ENCODE results near the gene BLOC1S1. TPM values are rescaled to one million over a fixed set of nuclear protein-coding genes. Genes with fewer than 3 reads are reported as not detected.

BLOC1S1 gene
- total RNA-seq, 4 donors from 2014 or later: 158 to 494 (median 381) TPM

DNA sequence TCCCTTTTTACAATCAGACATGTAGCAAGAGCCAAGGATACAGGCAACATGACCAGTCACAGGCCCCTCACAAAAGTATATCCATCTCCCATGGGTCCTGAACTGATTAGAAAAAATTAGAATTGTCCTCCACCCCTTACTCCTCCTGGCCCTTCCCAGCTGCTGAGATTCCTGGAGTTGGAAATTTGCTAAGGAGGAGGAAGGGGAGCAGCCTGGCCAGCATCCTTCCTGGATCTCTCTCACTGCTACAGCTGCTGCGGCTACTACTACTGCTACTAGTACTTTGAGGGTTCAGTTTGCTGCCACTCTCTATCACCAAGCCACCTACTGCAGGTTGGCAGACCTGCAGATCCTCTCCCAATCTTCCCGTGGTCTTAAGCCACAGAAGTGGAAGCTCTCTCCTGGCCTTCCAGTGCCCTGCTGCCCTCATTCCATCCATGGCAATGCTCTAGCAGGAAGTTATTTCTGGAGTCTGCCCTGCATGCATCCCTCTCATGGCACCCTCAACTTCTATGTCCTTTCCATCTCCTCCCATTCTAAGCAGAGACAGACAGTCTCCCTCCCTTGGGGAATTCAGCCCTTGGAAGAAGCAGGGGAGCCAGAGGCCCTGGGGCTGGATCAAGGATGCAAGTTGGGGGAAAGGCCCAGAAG, 9.2 kb upstream of the BLOC1S1 start:
- intact Hi-C loops (cut with DNase I; ENCODE audit: low total_unique reads) (no loop called here), in situ Hi-C loops (cut with MboI; ENCODE audit: low pct_ligation_motif_present in 1 of 4, low pct_unique_long_range_greater_than_20kb in 1 of 4, low sequenced_read_pairs in 3 of 4) (no loop called here)
- peak overlapping the region in 3 of 4 donors; percentile 45 to 64 (median 57) for H3K4me3 ChIP-seq
- H3K4me1 ChIP-seq: peaks cover 7 to 34% (median 25%) of the 10 kb centered on the region in 4 donors
- H3K27ac ChIP-seq: peak overlapping the region; percentile 64 to 88 (median 83)
- 60 to 71% methylated on average over 1 to 2 of the region's 2 CpGs for WGBS, 2 donors (ENCODE audit: low coverage in 1 of 2)
- TF ChIP-seq POLR2A (IDR thresholded peaks at IDR 0.05) (no peak), POLR2AphosphoS5 (IDR thresholded peaks at IDR 0.05) (no peak)
- DNase-seq: no peak
- peaks cover 27% of the 10 kb centered on the region for H3K27me3 ChIP-seq
- H3K36me3 ChIP-seq: no peaks in the 10 kb centered on the region
- H3K9me3 ChIP-seq: no peaks in the 10 kb centered on the region

DNA sequence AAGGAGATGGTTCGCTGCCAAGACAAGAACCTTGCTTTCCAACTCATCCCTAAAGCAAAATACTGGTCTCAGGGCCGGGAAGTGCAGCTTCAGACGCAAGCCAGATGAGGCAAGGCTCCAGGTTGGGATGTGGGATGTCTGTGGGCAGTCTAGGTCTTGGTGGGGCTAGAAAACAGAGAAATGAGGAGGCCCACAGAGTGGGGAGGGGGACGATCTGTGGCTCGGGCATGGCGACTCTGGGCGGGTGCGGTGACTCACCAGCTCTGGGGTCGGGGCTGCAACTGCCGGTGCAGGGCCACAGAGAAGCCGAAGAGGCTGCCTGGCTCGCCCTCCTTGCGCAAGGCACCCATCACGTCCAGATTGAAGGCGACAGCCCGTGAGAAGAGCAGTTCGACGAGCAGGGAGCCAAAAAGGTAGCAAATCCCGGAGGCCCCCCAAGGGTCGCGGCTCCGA, 8.6 kb upstream of the BLOC1S1 start:
- H3K9me3 ChIP-seq: no peaks in the 10 kb centered on the region
- no peak for TF ChIP-seq EP300 (IDR thresholded peaks at IDR 0.05; ENCODE audit: low read depth)
- TF ChIP-seq POLR2A (IDR thresholded peaks at IDR 0.05): no peak
- DNase-seq: no peak
- H3K27me3 ChIP-seq: peaks cover 27% of the 10 kb centered on the region
- H3K36me3 ChIP-seq: no peaks in the 10 kb centered on the region
- peak overlapping the region; percentile 45 to 64 (median 56) for H3K4me3 ChIP-seq
- H3K27ac ChIP-seq: peak overlapping the region; percentile 64 to 88 (median 83)
- in situ Hi-C loops (cut with MboI; ENCODE audit: low pct_ligation_motif_present in 1 of 4, low pct_unique_long_range_greater_than_20kb in 1 of 4, low sequenced_read_pairs in 3 of 4): no loop called here
- peaks cover 7 to 34% (median 25%) of the 10 kb centered on the region in 4 donors for H3K4me1 ChIP-seq
- intact Hi-C loops (cut with DNase I; ENCODE audit: low total_unique reads): no loop called here
- WGBS, 2 donors (ENCODE audit: low coverage in 1 of 2): 11% methylated on average over 22 of the region's 22 CpGs; no CpG with 5 or more reads in 1 of the 2 donors

GRCh38 chr12:55707841-55708694, 7.8 kb upstream of the BLOC1S1 start, which contains the start of gene ITGA7:
Gene ITGA7 (minus strand): TSS chr12:55707904. CDS start chr12:55707682, 222 bp downstream.
- TF ChIP-seq POLR2A (IDR thresholded peaks at IDR 0.05): no peak
- TF ChIP-seq POLR2AphosphoS5 (IDR thresholded peaks at IDR 0.05): peak; percentile 24 to 61 (median 51)
- peaks cover 27% of the 10 kb centered on the region for H3K27me3 ChIP-seq
- H3K27ac ChIP-seq: peak within 1 kb of the TSS; percentile 64 to 88 (median 83)
- H3K4me1 ChIP-seq: peaks cover 7 to 32% (median 22%) of the 10 kb centered on the region in 4 donors
- no peaks in the 10 kb centered on the region for H3K36me3 ChIP-seq
- intact Hi-C loops (cut with DNase I; ENCODE audit: low total_unique reads) (no loop called here), in situ Hi-C loops (cut with MboI; ENCODE audit: low pct_ligation_motif_present in 1 of 4, low pct_unique_long_range_greater_than_20kb in 1 of 4, low sequenced_read_pairs in 3 of 4) (no loop called here)
- DNase-seq: peak; percentile 75
- H3K9me3 ChIP-seq: no peaks in the 10 kb centered on the region
- H3K4me3 ChIP-seq: peak within 1 kb of the TSS; percentile 45 to 64 (median 56)
- WGBS, 2 donors (ENCODE audit: low coverage in 1 of 2): 1 to 3% methylated on average over 11 to 32 of the region's 39 CpGs

DNA sequence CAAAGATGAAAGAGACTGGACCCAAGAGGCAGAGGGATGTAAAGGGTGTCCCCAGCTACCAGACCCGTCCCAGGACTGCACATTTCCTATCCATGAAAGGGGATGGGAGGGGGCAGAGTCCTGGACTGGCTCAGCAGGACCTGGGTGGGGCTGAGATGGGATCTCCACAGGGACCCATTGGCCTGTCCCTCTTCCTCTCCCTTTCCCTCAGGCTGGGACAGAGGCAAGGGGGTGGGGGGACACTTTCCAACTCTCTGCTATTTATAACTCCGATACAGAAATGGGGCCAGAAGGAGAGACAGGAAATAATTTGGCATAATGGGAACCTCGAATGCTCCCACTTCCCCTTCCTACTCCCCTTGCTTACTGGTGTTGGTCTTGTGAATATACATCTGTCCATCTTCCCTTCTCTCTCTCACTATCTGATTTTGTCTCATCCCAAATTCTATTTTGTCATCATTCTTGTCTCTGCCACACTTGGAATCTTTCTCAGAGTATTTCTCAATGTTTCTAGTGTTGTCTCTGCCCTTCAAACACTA, 7.1 kb upstream of the BLOC1S1 start:
- TF ChIP-seq EP300 (IDR thresholded peaks at IDR 0.05; ENCODE audit: low read depth): no peak
- no peak for TF ChIP-seq POLR2A (IDR thresholded peaks at IDR 0.05)
- no peak for TF ChIP-seq CTCF (IDR thresholded peaks at IDR 0.05)
- no peak for TF ChIP-seq POLR2AphosphoS5 (IDR thresholded peaks at IDR 0.05)
- peaks cover 27% of the 10 kb centered on the region for H3K27me3 ChIP-seq
- no peaks in the 10 kb centered on the region for H3K9me3 ChIP-seq
- no peak for DNase-seq
- in situ Hi-C loops (cut with MboI; ENCODE audit: low pct_ligation_motif_present in 1 of 4, low pct_unique_long_range_greater_than_20kb in 1 of 4, low sequenced_read_pairs in 3 of 4): no loop called here
- intact Hi-C loops (cut with DNase I; ENCODE audit: low total_unique reads): no loop called here
- no peaks in the 10 kb centered on the region for H3K36me3 ChIP-seq
- WGBS, 2 donors (ENCODE audit: low coverage in 1 of 2): 10 to 19% methylated on average over 2 to 3 of the region's 3 CpGs
- peak overlapping the region in 2 of 4 donors; percentile 57 to 64 for H3K4me3 ChIP-seq
- H3K4me1 ChIP-seq: peaks cover 7 to 32% (median 23%) of the 10 kb centered on the region in 4 donors
- peak overlapping the region; percentile 64 to 88 (median 83) for H3K27ac ChIP-seq

DNA sequence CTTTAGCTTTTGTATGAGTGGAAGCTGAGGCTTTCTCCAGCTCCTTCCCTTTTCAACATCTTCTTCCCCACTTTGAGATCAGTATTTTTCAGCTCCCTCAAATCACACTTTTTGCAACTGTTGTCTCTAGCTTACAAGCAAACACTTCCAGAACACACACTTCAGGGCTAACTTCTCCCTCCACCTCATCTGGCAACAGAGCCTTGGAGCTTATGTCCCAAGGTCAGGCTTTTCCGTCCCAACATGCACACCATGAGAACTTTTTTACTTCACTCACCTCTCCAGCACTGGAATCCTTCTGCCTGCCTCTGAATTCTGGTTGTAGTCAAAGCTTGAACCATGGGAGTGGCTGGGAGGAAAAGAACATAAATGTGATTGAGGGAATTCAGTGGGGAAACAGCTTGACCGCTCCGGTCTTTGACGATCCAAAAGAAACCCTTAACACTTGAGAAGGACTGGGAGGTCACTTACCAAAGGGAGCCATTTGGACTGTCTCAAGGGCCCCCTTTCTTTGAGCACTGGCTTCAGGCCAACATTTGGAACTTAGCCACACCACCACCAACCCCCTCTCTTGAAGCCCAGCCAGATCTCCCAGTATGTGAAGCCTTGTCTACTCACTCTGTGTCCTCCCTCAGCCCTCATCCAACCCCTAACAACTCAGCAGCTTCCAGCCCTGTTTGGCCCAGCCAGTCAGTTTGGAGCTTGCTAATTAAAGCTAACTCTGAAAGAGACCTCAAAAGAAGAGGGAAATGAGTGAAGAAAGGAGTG, 3.9 kb upstream of the BLOC1S1 start:
- intact Hi-C loops (cut with DNase I; ENCODE audit: low total_unique reads): no loop called here
- in situ Hi-C loops (cut with MboI; ENCODE audit: low pct_ligation_motif_present in 1 of 4, low pct_unique_long_range_greater_than_20kb in 1 of 4, low sequenced_read_pairs in 3 of 4): no loop called here
- WGBS, 2 donors (ENCODE audit: low coverage in 1 of 2): 49 to 57% methylated on average over 3 to 4 of the region's 4 CpGs
- TF ChIP-seq POLR2A (IDR thresholded peaks at IDR 0.05): no peak
- TF ChIP-seq CTCF (IDR thresholded peaks at IDR 0.05): no peak
- TF ChIP-seq POLR2AphosphoS5 (IDR thresholded peaks at IDR 0.05): no peak
- no peak for TF ChIP-seq EP300 (IDR thresholded peaks at IDR 0.05; ENCODE audit: low read depth)
- no peak for DNase-seq
- Histone ChIP-seq H3K36me3 (no peaks in the 10 kb centered on the region), H3K4me3 (no peak overlapping the region), H3K4me1 (peaks cover 12 to 40% (median 27%) of the 10 kb centered on the region in 4 donors), H3K27ac (peak overlapping the region; percentile 39 to 88 (median 71)), H3K9me3 (no peaks in the 10 kb centered on the region), H3K27me3 (peaks cover 22% of the 10 kb centered on the region)

Measured in transverse colon (tissue), 4 donors.